KOPT-K1 (cell line): ENCODE data around the gene TEX55.

Experiments used
- H3K27ac ChIP-seq: fragments of 200-600 bp; sonication (generic); 2 replicates; pipeline ENCODE4 v1.5.1; 2016; ENCODE audit warnings: antibody characterized with exemption, mild to moderate bottlenecking, low read depth, low read length; ENCODE audit not compliant: poor library complexity, severe bottlenecking
- H3K36me3 ChIP-seq: fragments of 200-600 bp; sonication (generic); 2 replicates; pipeline ENCODE4 v1.5.1; 2017; ENCODE audit warnings: antibody characterized with exemption, mild to moderate bottlenecking, low read length, moderate library complexity; ENCODE audit not compliant: insufficient read depth
- H3K9me3 ChIP-seq: fragments of 200-600 bp; sonication (generic); 2 replicates; pipeline ENCODE4 v1.5.1; 2017; ENCODE audit warnings: antibody characterized with exemption, low read length, mild to moderate bottlenecking; ENCODE audit not compliant: insufficient read depth, poor library complexity, severe bottlenecking

Gene TEX55

GRCh38 chr3:119181765-119182164 is 35.8 kb downstream of the TEX55 start:
- no peaks in the 10 kb centered on the region for H3K9me3 ChIP-seq
- H3K27ac ChIP-seq: no peak overlapping the region
- H3K36me3 ChIP-seq: no peaks in the 10 kb centered on the region

GRCh38 chr3:119184111-119184510 is 38.1 kb downstream of the TEX55 start:
- Histone ChIP-seq H3K9me3 (no peaks in the 10 kb centered on the region), H3K36me3 (no peaks in the 10 kb centered on the region), H3K27ac (no peak overlapping the region)

GRCh38 chr3:119184796-119185570 is 39.0 kb downstream of the TEX55 start:
- no peak overlapping the region for H3K27ac ChIP-seq
- no peaks in the 10 kb centered on the region for H3K36me3 ChIP-seq
- H3K9me3 ChIP-seq: no peaks in the 10 kb centered on the region

GRCh38 chr3:119187266-119187665 is 41.3 kb downstream of the TEX55 start:
- Histone ChIP-seq H3K27ac (no peak overlapping the region), H3K9me3 (no peaks in the 10 kb centered on the region), H3K36me3 (no peaks in the 10 kb centered on the region)

GRCh38 chr3:119191800-119192199 is 45.8 kb downstream of the TEX55 start:
- Histone ChIP-seq H3K27ac (no peak overlapping the region), H3K36me3 (no peaks in the 10 kb centered on the region), H3K9me3 (no peaks in the 10 kb centered on the region)

GRCh38 chr3:119194237-119195150 is 48.5 kb downstream of the TEX55 start:
- H3K36me3 ChIP-seq: no peaks in the 10 kb centered on the region
- H3K9me3 ChIP-seq: no peaks in the 10 kb centered on the region
- H3K27ac ChIP-seq: no peak overlapping the region

- no peak overlapping the region for H3K27ac ChIP-seq
- no peaks in the 10 kb centered on the region for H3K36me3 ChIP-seq
- no peaks in the 10 kb centered on the region for H3K9me3 ChIP-seq
Observed at GRCh38 chr3:119195151-119195476, 49.1 kb downstream of the TEX55 start.

GRCh38 chr3:119195911-119196310 is 49.9 kb downstream of the TEX55 start:
- no peaks in the 10 kb centered on the region for H3K36me3 ChIP-seq
- no peak overlapping the region for H3K27ac ChIP-seq
- H3K9me3 ChIP-seq: no peaks in the 10 kb centered on the region
